GM19238 (cell line): Measurements from ENCODE around the gene RHO.
A peak's percentile ranks its signal among the peaks of the same experiment; 100 is the strongest.

Source experiments
- DNase-seq: peaks from one replicate; pipeline ENCODE4 v3.0.0; 2011; ENCODE audit warnings: low spot score; ENCODE audit not compliant: insufficient read length

RHO gene

GRCh38 chr3:129576514-129577352, 48.3 kb downstream of the RHO start:
- DNase-seq: peak; percentile 69

- DNase-seq: no peak
Observed at GRCh38 chr3:129577366-129577765, 48.9 kb downstream of the RHO start.

- DNase-seq: peak; percentile 66
Observed at GRCh38 chr3:129577925-129578786, 49.7 kb downstream of the RHO start.

GRCh38 chr3:129579991-129580390, 51.6 kb downstream of the RHO start:
- no peak for DNase-seq

GRCh38 chr3:129581623-129582022, 53.2 kb downstream of the RHO start:
- DNase-seq: no peak

GRCh38 chr3:129582799-129583198, 54.4 kb downstream of the RHO start:
- DNase-seq: no peak

GRCh38 chr3:129583289-129583688, 54.9 kb downstream of the RHO start:
- DNase-seq: no peak

- DNase-seq: no peak
Observed at GRCh38 chr3:129584631-129585030, 56.2 kb downstream of the RHO start.
